HUES64 (cell line): ENCODE data around the gene FAH.

ENCODE experiments used
- H3K27ac ChIP-seq: 2 replicates; pipeline ENCODE4 v1.7.0; 2013; ENCODE audit warnings: low read depth, low read length, inconsistent platforms
- H3K27me3 ChIP-seq: 2 replicates; pipeline ENCODE4 v1.6.1; 2013; ENCODE audit warnings: mild to moderate bottlenecking, low read length; ENCODE audit not compliant: insufficient read depth
- H3K36me3 ChIP-seq: 2 replicates; pipeline ENCODE4 v1.6.1; 2013; ENCODE audit warnings: mild to moderate bottlenecking, low read length; ENCODE audit not compliant: insufficient read depth
- H3K4me1 ChIP-seq: 2 replicates; pipeline ENCODE4 v1.6.1; 2013; ENCODE audit warnings: mild to moderate bottlenecking, low read length, moderate library complexity; ENCODE audit not compliant: insufficient read depth
- H3K4me3 ChIP-seq: 2 replicates; pipeline ENCODE4 v1.5.1; 2013; ENCODE audit warnings: mild to moderate bottlenecking, low read length, moderate library complexity
- H3K9ac ChIP-seq: 2 replicates; pipeline ENCODE4 v1.6.1; 2013; ENCODE audit warnings: mild to moderate bottlenecking, low read depth, low read length
- H3K9me3 ChIP-seq: 2 replicates; pipeline ENCODE4 v1.6.1; 2013; ENCODE audit warnings: low read depth, low read length; ENCODE audit not compliant: insufficient read depth
- WGBS: fragments of 150-250, 120-280 bp; methylation state at CpG from one replicate; pipeline ENCODE4 v1.1.7; 2013; ENCODE audit warnings: missing lambda C conversion rate; 5-methylcytosine and 5-hydroxymethylcytosine counted together

FAH gene

DNA sequence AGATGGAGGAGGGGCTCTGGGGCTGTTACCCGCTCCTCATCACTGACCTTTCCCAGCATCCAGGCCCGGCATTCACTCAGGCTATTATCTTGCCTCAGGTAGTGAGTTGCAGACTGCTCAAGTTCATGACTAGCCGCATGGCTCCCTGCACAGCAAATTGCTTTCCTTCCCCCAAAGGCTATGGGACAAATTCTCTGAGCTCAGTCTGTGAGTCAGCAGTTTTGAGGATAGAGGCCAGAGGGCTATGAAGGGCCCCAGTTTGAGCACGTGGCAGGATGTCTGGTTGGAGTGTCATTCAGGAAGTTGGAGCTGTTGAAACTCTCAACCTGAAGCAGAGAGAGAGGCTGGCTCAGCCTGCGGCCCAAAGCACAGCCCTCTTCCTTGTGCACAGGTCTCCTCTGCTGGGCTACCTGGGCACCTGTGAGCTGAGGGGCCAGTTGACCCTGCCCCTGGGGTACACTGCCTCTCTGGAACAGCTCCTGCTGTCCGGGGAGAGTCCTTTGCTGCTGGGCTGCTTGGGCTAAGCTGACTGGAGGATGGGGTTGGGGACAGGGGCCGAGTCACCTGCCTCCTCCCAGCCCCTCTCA is 7.9 kb downstream of the FAH start:
- Histone ChIP-seq H3K4me3 (no peak overlapping the region), H3K27ac (no peak overlapping the region), H3K27me3 (no peaks in the 10 kb centered on the region), H3K36me3 (peaks cover 39% of the 10 kb centered on the region), H3K9ac (no peak overlapping the region), H3K9me3 (no peaks in the 10 kb centered on the region), H3K4me1 (peaks cover 2% of the 10 kb centered on the region; the same call in 1 of the 2 replicates)
- WGBS: 88% methylated on average over 6 of the region's 7 CpGs

DNA sequence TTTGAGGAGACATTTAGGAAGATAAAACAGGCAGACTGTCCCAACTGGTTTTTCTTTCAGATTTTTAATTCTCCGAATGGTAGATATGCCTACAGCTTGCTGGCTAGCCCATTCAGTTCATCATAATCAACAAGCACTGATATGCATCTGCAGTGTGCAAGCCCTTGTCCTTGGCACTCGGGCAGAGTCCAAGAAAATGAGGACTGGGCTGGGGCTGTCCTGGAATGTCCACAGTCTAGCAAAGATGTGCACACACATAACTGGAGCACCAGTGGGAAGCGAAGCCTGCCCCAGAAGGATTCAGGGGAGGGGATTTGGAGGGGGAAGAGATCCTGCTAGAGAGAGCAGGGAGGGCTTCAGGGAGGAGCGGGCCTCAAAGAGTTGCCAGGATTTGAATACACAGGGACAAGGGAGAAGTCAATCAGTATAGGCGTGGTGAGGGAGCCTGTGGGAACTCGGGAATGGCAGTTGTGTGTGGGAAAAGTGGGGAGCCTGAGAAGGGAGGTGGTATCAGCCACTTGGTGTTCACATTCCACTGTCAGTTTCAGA is 8.7 kb downstream of the FAH start:
- Histone ChIP-seq H3K27me3 (no peaks in the 10 kb centered on the region), H3K4me3 (no peak overlapping the region), H3K9ac (no peak overlapping the region)

DNA sequence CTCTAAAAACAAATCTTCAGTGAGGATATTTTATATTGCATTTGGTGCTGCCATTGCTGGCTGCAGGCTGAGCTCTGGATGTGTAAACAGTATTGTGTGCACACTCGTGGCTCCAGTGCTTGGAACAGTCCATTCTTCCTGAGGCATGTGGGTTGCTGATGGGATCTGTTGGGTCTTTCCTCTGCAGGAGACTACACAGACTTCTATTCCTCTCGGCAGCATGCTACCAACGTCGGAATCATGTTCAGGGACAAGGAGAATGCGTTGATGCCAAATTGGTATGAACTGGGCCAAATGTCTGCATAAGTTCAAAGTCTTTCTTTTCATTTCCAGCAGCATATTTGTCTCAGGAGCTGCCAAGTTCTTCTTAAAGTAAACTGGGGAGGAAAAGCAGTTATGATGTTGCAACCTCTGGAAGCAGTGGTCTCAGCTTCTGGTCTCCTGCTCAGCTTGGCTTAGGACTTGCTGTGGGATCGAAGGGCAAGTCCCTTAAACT is 9.3 kb downstream of the FAH start:
- H3K4me1 ChIP-seq: no peaks in the 10 kb centered on the region
- H3K9ac ChIP-seq: no peak overlapping the region
- WGBS: 96% methylated on average over 6 of the region's 6 CpGs
- no peaks in the 10 kb centered on the region for H3K27me3 ChIP-seq
- no peak overlapping the region for H3K27ac ChIP-seq
- no peaks in the 10 kb centered on the region for H3K9me3 ChIP-seq
- H3K4me3 ChIP-seq: no peak overlapping the region
- H3K36me3 ChIP-seq: peaks cover 39% of the 10 kb centered on the region

More for the DNA sequence above, 8.7 kb downstream of the FAH start:
- peaks cover 39% of the 10 kb centered on the region for H3K36me3 ChIP-seq
- H3K27ac ChIP-seq: no peak overlapping the region
- H3K9me3 ChIP-seq: no peaks in the 10 kb centered on the region
- no peaks in the 10 kb centered on the region for H3K4me1 ChIP-seq
- 93% methylated on average over 6 of the region's 6 CpGs for WGBS

DNA sequence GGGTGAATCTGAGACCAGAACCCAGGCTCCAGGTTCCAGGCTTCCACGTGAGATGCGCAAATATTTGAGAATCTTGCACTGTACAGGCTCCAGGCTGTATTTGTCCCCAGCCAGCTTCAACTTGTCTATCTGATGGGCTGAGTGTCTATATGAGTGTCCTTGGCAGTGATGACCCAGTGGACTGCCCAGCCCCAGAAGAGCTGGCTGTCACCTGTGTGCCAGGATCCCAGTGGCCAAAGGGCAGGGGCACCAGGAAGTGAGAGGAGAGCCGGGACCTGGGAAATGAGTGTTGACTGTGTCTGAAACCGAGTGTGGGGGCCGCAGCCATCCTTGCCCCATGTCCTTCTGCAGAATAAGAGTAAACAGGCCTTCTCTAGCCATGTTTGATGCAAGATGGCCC is 10.4 kb downstream of the FAH start:
- H3K27ac ChIP-seq: no peak overlapping the region
- WGBS: 96% methylated on average over 5 of the region's 5 CpGs

DNA sequence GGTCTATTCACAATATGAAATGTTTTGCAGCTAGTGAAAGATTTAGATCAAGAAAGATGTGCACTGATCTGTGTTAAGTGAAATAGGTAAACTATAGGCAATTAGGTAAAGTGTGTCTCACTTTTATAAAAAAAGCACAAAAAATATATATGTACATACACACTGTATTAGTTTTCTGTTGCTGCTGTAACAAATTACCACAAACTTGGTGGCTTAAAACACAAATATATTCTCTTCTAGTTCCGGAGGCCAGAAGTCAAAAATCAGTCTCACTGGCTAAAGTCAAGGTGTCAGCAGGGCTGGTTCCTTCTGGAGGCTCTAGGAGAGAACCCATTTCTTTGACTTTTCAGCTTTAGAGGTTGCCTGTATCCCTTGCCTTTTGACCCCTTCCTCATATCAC is 11.1 kb downstream of the FAH start:
- Histone ChIP-seq H3K4me3 (no peak overlapping the region), H3K27ac (no peak overlapping the region), H3K27me3 (no peaks in the 10 kb centered on the region), H3K36me3 (peaks cover 39% of the 10 kb centered on the region), H3K9me3 (no peaks in the 10 kb centered on the region), H3K9ac (no peak overlapping the region), H3K4me1 (no peaks in the 10 kb centered on the region)
- WGBS: 96% methylated on average over 1 of the region's 1 CpG

More for the DNA sequence above, 10.4 kb downstream of the FAH start:
- no peaks in the 10 kb centered on the region for H3K4me1 ChIP-seq
- H3K36me3 ChIP-seq: peaks cover 37% of the 10 kb centered on the region
- H3K9me3 ChIP-seq: no peaks in the 10 kb centered on the region
- no peak overlapping the region for H3K4me3 ChIP-seq
- H3K27me3 ChIP-seq: no peaks in the 10 kb centered on the region
- H3K9ac ChIP-seq: no peak overlapping the region

DNA sequence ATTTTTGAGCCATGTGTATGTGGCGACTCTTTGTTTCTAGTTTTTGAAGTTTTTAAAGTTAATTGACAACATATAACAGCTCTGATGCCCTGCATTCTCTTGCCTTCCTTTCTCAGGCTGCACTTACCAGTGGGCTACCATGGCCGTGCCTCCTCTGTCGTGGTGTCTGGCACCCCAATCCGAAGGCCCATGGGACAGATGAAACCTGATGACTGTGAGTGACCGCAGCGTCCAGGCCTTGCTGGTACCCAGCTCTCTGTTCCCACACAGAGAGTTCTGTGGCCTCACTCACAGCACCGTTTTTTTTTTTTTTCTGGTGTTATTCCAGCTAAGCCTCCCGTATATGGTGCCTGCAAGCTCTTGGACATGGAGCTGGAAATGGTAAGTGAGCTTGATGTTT is 15.1 kb downstream of the FAH start:
- Histone ChIP-seq H3K4me3 (no peak overlapping the region), H3K9me3 (no peaks in the 10 kb centered on the region), H3K27me3 (no peaks in the 10 kb centered on the region), H3K4me1 (no peaks in the 10 kb centered on the region), H3K9ac (no peak overlapping the region), H3K27ac (no peak overlapping the region), H3K36me3 (peaks cover 19% of the 10 kb centered on the region)
- 95% methylated on average over 8 of the region's 8 CpGs for WGBS

DNA sequence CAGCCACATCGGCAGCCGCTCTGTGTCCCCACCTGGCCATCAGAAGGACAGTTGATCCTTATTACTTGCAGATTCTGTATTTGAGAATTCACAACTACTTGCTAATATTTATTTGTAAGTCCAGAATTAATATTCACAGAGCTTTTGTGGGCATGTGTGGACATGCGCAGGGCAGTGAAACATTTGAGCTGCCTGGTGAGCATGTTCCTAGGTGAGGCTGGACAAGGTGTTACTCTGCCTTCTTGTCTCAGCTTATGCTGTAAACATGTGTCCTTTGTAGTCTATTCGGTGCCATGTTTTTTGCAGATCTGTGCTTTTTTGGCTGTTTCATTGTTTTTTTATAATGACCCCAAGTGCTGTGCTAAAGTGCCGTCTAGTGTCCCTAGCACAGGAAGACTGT is 15.6 kb downstream of the FAH start:
- 84% methylated on average over 5 of the region's 5 CpGs for WGBS
- no peaks in the 10 kb centered on the region for H3K27me3 ChIP-seq
- no peaks in the 10 kb centered on the region for H3K4me1 ChIP-seq
- H3K27ac ChIP-seq: no peak overlapping the region
- H3K36me3 ChIP-seq: peaks cover 15% of the 10 kb centered on the region
- no peak overlapping the region for H3K4me3 ChIP-seq
- H3K9me3 ChIP-seq: no peaks in the 10 kb centered on the region
- H3K9ac ChIP-seq: no peak overlapping the region

DNA sequence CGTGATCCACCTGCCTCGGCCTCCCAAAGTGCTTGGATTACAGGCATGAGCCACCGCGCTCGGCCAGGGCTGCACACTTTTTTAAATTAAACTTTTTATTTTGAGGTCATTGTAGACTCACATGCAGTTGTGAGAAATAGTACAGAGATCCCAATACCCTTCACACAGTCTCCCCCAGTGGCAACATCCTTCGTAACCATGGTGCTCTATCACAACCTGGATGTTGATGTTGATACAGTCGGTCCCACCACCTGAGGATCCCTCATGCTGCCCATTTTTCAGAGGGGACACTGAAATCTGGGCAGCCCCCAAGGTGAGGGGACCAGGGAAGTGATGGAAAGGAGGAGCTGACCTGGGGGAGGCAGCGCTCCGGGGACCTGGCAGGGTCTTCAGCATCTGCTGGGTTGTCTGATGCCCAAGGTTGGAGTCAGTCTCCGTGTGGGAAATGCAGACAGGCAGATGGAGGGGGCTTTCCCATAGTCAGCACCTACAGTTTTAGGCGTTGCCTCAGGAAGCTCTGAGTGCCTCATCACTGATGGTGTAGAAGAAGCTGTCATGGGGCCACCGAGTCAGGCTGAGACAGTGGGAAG is 17.1 kb downstream of the FAH start:
- Histone ChIP-seq H3K4me3 (no peak overlapping the region), H3K9me3 (no peaks in the 10 kb centered on the region), H3K4me1 (no peaks in the 10 kb centered on the region), H3K9ac (no peak overlapping the region), H3K27ac (no peak overlapping the region), H3K27me3 (no peaks in the 10 kb centered on the region), H3K36me3 (peaks cover 4% of the 10 kb centered on the region; the same call in 1 of the 2 replicates)
- WGBS: 95% methylated on average over 12 of the region's 12 CpGs

DNA sequence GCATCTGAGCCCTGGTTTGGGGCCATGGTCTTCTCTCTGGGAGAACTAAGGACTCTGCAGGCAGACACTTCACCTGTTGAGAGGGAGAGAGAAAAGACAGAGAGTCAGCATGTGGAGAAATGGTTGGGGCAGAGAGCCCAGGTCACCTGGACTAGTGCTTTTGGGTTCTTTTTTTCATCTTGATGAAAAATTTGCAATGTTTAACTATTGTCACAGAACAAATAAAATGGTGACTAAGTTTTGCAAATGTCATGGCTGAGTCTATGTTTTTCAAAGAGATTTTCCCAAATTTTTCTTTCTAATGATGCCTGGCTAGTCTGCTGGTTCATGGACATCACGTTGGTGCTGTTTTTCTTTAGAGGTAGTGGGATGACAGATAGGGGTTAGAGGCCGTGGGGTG is 17.8 kb downstream of the FAH start:
- H3K9ac ChIP-seq: no peak overlapping the region
- H3K4me1 ChIP-seq: no peaks in the 10 kb centered on the region
- no peak overlapping the region for H3K4me3 ChIP-seq
- 96% methylated on average over 2 of the region's 2 CpGs for WGBS
- H3K27ac ChIP-seq: no peak overlapping the region
- H3K27me3 ChIP-seq: no peaks in the 10 kb centered on the region
- H3K36me3 ChIP-seq: peaks cover 4% of the 10 kb centered on the region; the same call in 1 of the 2 replicates
- H3K9me3 ChIP-seq: no peaks in the 10 kb centered on the region

DNA sequence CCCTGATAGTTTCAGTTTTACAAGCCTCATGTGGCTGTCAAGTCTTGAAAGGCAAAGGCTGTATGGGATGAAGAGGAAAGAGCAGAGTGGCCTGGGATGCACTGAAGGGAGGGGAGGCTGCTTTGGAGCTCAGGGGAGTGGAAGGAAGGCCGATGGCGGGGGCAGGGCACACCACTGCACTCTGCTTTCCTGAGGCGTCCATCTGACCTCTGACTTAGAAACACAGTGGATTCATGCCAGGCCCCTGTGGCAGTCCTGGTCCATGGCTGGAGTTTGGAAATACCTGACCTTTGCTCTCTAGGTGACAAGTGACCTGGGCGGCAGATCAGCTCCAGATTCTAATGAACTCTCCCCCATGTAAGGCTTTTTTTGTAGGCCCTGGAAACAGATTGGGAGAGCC is 19.0 kb downstream of the FAH start:
- 89% methylated on average over 4 of the region's 4 CpGs for WGBS
- Histone ChIP-seq H3K9me3 (no peaks in the 10 kb centered on the region), H3K27ac (no peak overlapping the region), H3K36me3 (peaks cover 4% of the 10 kb centered on the region; the same call in 1 of the 2 replicates), H3K4me3 (no peak overlapping the region), H3K4me1 (no peaks in the 10 kb centered on the region), H3K27me3 (no peaks in the 10 kb centered on the region), H3K9ac (no peak overlapping the region)

DNA sequence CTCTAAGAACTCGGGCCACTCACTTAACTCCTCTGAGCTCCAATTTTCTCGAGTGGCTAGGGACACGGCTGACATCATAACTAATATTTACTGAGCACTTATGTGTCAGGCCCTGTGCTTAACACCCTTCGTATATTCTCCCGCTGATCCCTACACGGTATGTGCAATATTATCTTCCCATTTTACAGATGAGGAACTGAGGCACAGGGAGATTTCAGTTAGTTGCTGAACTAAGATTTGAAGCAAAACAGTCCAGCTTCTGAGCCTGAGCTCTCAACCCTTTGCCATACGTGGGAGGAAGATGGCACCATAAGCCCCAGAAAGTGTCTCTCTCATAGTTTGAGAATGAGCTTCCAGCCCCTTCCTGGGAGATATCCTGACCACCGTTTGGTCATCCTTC is 19.6 kb downstream of the FAH start:
- no peaks in the 10 kb centered on the region for H3K4me1 ChIP-seq
- peaks cover 4% of the 10 kb centered on the region; the same call in 1 of the 2 replicates for H3K36me3 ChIP-seq
- WGBS: 81% methylated on average over 8 of the region's 8 CpGs
- H3K27me3 ChIP-seq: no peaks in the 10 kb centered on the region
- H3K9me3 ChIP-seq: no peaks in the 10 kb centered on the region
- H3K4me3 ChIP-seq: no peak overlapping the region
- H3K27ac ChIP-seq: no peak overlapping the region
- no peak overlapping the region for H3K9ac ChIP-seq
